Measurements from ENCODE around the gene PABPC1L2A.
"Not testable (repeated sequence)": the region's sequence is repeated elsewhere in the genome, so short reads cannot be mapped to it uniquely, and the experiment has no call there.

The PABPC1L2A gene

DNA sequence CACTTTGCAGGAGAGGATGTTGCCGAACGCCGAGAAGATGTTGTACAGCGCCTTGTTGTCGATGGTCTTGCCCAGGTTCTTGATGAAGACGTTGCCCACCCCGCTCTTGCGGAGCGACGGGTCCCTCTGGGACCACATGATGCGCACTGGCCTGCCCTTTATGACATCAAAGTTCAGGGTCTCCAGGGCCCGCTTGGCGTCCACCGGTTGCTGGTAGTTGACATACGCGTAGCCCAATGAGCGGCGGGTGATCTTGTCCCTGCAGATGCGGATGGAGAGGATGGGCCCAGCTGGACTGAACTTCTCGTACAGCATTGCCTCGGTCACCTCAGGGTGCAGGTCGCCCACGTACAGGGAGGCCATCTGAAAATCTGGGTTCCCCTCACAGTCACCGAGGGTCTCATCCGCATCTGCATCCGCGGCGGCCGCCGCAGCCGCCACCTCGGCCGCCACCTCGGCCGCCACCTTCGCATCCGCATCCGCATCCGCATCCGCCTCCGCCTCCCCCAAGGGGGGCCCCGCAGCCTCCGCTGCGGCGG lies at the start of gene PABPC1L2A:
Gene PABPC1L2A (minus strand): TSS at position 489 of the 539 bp plus-strand sequence. CDS start 126 bp downstream, at position 363.
- not testable (repeated sequence) for DNase-seq (ENCODE audit: low spot score)

DNA sequence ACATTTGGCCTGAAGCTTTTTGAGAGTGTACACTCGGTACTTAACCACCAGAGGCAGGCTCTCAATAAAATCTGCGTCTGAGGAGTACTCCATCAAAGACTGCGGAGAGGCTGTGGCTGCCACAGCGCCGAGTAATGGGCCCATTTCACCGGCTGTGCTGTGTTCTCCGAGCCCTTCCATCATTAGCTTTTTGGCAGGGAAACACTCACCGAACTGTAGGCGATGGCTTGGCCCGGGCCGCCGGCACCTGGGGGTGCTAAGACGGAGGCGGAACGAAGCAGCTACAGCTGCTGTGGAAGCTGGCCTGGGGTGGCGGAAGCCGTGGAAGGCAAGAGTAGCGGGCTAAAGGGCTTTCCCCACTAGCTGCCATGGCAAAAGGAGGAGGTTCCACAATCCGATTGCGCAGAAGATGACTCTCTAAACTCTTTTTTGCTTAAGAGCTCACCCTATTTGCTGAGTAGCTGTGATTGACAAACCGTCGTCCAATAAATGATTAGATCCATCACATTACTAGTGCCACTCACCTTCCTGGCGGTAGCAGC lies 48.5 kb upstream of the PABPC1L2A start:
- DNase-seq (ENCODE audit: low spot score) = no peak

DNA sequence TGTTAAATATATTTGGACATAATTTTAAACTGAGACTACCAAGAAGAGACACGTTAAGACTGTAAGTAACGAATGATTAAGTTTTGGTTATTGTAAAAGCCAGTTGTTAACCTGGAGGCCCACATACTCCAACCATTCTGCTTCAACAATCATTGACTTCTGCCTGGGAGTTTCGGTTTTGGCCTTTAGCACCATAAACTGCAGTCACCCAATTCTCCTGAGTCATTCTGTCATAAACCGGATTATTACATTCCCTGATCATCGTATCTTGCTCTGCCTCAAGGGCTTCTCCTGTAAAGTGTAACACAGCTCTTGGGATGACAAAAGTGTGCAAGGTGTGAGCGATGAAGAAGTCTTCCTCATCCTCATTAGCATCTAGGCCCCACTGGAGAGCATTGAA lies 46.9 kb upstream of the PABPC1L2A start:
- no peak for DNase-seq (ENCODE audit: low spot score)

DNA sequence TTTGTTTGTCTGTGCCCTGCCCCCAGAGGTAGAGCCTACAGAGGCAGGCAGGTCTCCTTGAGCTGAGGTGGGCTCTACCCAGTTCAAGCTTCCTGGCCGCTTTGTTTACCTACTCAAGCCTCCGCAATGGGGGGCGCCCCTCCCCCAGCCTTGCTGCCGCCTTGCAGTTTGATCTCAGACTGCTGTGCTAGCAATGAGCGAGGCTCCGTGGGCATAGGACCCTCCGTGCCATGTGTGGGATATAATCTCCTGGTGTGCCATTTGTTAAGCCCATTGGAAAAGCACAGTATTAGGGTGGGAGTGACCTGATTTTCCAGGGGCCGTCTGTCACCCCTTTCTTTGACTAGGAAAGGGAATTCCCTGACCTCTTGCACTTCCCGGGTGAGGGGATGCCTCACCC lies 20.2 kb upstream of the PABPC1L2A start:
- not testable (repeated sequence) for DNase-seq (ENCODE audit: low spot score)

DNA sequence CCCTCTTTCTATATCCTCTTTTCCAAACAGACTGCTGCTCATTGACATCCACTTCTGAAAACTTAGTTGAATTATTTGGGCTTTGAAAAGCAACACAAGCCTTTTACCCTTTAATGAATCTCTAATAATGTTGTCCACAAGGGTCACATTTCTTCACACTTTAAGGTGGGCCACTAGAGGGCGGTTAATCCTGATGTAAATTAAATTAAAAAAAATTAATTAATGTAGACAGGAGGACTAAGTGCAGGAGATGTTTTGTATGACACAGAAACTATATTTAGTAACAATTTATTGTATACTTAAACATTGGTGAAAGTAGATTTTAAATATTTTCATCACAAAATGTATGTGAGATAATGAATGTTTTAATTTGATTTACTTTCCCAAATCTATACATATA lies 7.5 kb upstream of the PABPC1L2A start:
- not testable (repeated sequence) for DNase-seq (ENCODE audit: low spot score)

DNA sequence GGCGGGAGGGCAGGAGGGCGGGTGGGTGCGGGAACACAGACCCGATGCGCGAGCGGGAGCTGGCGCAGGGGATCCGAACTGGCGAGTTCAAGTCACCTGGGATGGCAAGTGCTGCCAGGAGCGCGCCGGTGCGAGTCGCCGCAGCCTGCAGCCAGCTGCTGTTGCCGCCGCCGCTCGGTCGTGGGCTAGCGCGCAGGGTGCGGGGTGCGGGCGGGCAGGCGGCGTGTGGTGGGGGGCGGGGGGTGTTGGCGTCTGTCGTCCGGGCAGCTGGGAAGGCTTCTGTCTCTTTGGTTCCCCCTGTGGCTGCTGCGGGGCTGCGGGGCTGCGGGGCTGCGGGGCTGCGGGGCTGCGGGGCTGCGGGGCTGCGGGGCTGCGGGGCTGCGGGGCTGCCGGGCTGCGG lies 572 bp upstream of the PABPC1L2A start:
- not testable (repeated sequence) for DNase-seq (ENCODE audit: low spot score)

DNA sequence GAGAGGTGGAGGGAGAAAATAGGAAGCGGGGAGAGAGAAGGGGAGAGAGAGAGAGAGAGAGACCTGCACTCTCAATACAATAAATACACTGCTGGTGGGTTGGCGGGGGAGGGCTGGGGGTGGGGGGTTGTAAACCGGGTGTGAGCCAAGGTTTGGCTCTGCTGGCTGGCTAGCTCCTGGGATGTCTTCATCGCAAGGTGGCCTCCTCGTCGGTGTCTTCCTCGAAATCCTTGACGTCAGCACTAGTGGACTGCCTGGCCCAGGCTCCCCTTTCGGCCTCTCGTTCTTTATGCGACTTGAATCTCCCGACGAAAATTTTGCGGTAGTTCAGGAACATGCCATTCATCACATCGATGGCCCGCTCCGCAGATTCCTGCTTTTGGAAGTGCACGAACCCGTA lies 715 bp downstream of the PABPC1L2A start:
- DNase-seq (ENCODE audit: low spot score) = not testable (repeated sequence)

DNA sequence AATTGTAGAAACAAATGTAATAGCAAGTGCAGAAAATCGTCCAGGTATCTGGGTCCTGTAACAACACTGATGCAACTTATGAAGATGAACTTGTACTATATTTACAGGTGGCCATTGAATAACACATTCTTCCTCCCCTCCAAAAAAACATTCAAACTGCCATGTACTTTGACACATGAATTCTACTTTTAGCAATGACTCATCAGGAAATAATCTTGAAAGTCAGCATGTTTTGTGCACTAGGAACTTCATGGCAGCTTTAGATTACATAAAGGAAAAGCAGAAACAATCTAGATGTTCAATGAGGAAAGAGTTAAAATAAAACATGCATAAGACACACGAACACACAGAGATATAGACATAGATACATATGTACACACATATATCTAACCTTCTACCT lies 2.5 kb downstream of the PABPC1L2A start:
- DNase-seq (ENCODE audit: low spot score) = no peak

DNA sequence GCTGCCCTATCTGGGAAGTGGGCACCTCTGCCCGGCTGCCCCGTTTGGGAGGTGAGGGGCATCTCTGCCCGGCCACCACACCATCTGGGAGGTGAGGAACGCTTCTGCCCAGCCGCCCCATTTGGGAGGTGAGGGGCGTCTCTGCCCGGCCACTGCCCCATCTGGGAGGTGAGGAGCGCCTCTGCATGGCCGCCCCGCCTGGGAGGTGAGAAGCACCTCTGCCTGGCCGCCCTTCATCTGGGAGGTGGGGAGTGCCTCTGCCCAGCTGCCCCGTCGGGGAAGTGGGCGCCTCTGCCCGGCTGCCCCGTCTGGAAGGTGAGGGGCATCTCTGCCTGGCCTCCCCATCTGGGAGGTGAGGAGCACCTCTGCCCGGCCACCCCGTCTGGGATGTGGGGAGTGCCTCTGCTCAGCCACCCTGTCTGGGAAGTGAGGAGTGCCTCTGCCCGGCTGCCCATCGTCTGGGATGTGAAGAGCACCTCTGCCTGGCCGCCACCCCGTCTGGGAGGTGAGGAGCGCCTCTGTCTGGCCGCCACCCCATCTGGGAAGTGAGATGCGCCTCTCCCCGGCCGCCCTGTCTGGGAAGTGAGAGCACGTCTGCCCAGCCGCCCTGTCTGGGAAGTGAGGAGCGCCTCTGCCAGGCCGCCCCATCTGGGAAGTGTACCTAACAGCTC lies 9.8 kb downstream of the PABPC1L2A start:
- no peak for DNase-seq (ENCODE audit: low spot score)

DNA sequence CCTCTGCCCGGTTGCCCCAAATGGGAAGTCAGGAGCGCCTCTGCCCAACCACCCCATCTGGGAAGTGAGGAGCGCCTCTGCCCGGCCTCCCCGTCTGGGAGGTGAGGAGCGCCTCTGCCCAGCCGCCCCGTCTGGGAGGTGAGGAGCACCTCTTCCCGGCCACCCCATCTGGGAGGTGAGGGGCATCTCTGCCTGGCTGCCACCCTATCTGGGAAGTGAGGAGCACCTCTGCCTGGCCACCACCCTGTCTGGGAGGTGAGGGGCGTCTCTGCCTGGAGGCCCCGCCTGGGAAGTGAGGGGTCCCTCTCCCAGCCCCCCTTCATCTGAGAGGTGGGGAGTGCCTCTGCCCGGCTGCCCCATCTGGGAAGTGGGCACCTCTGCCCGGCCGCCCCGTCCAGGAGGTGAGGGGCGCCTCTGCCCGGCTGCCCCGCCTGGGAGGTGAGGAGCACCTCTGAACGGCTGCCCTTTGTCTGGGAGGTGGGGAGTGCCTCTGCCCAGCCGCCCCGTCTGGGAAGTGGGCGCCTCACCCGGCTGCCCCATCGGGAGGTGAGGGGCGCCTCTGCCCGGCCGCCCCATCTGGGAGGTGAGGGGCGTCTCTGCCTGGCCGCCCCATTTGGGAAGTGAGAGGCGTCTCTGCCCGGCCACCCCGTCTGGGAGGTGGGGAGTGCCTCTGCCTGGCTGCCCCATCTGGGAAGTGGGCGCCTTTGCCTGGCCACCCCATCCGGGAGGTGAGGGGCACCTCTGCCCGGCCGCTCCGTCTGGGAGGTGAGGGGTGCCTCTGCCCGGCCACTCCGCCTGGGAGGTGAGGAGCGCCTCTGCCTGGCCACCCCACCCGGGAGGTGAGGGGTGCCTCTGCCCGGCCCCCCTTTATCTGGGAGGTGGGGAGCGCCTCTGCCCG lies 10.6 kb downstream of the PABPC1L2A start:
- DNase-seq (ENCODE audit: low spot score) = no peak

DNA sequence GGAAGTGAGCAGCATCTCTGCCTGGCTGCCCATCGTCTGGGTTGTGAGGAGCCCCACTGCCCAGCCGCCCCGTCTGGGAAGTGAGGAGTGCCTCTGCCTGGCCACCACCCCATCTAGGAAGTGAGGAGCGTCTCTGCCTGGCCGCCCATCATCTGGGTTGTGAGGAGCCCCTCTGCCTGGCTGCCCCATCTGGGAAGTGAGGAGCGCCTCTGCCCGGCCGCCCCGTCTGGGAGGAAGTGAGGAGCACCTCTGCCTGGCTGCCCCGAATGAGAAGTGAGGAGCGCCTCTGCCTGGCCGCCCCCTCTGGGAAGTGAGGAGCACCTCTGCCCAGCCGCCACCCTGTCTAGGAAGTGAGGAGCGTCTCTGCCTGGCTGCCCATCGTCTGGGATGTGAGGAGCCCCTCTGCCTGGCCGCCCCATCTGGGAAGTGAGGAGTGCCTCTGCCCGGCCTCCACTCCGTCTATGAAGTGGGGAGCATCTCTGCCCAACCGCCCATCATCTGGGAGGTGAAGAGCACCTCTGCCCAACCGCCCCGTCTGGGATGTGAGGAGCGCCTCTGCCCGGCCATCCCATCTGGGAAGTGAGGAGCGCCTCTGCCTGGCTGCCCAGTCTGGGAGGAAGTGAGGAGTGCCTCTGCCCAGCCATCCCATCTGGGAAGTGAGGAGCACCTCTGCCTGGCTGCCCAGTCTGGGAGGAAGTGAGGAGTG lies 11.4 kb downstream of the PABPC1L2A start:
- DNase-seq (ENCODE audit: low spot score) = not testable (repeated sequence)

DNA sequence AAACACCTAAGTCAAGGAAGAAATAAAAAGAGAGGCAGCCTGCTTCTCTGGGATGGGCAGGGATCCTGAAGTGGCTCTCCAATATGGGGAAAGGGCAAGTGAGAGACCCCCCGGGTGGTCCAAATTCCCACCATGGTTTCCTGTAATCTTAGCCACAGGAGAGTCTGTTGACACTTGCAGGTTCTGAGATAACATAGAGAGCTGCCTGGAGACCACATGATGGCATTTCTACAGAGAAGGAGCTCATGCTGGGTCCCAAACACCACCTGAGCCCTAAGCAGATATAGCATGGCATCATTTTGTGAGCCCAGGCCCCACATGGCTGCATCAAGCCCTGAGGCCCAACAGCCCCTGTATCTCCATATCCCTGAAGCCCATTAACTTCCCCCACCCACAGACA lies 50.4 kb downstream of the PABPC1L2A start:
- no peak for DNase-seq (ENCODE audit: low spot score)

All from hematopoietic multipotent progenitor cell treated with erythropoietin and hydrocortisone succinate and interleukin-3 and kit ligand, for 15 days (in vitro differentiated cells).